NOMO-1 (cell line): Measurements from ENCODE around the gene RASSF6.
"Not testable (repeated sequence)": the region's sequence is repeated elsewhere in the genome, so short reads cannot be mapped to it uniquely, and the experiment has no call there.

Experiments used
- DNase-seq, 2 experiments: peaks; one replicate each; lab custom pipeline; 2025; ENCODE audit not compliant: unreplicated experiment in 2 of 2; lab: John Stamatoyannopoulos, UW

RASSF6 gene

DNA sequence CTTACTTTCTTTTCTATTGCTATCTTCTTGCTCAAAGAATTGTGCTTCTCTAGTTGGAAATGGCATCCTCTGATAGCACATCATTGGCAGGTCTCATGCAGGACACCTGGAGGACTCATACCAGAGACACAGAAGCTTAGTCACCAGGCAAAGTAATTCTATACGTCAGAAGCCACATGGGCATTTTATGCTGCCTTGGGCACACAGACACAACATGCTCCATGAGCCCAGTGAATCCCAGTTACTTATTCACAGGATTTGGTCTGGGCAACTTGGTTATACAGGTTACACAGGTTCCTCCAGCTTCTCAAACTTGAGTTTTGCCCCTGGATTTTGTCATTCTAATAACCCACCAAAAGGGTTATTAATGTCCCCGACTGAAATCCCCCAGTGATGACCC lies 7.1 kb downstream of the RASSF6 start:
- no peak for DNase-seq

GRCh38 chr4:73612032-73612431 lies 8.2 kb downstream of the RASSF6 start:
- DNase-seq: no peak

DNA sequence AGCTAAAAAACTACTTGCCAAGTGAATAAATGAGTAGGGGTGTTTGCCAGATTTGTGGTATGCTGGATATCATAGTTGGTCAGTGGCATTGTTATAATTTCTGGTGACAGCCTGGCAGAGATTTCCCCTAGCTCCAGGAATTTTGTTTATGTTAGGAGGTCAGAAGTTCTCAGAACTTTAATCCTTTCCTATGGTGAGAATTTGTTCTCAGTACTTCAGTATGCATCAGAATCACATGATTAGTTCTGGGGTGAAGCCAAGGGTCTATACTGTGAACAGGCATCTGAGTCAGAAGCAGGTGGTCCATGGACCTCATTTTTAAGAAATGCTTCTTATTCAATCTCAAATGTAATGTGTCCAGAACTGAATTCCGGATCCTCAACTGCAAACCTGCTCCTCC lies 10.5 kb downstream of the RASSF6 start:
- DNase-seq: no peak

GRCh38 chr4:73608689-73609594 lies 11.3 kb downstream of the RASSF6 start:
- DNase-seq: no peak

DNA sequence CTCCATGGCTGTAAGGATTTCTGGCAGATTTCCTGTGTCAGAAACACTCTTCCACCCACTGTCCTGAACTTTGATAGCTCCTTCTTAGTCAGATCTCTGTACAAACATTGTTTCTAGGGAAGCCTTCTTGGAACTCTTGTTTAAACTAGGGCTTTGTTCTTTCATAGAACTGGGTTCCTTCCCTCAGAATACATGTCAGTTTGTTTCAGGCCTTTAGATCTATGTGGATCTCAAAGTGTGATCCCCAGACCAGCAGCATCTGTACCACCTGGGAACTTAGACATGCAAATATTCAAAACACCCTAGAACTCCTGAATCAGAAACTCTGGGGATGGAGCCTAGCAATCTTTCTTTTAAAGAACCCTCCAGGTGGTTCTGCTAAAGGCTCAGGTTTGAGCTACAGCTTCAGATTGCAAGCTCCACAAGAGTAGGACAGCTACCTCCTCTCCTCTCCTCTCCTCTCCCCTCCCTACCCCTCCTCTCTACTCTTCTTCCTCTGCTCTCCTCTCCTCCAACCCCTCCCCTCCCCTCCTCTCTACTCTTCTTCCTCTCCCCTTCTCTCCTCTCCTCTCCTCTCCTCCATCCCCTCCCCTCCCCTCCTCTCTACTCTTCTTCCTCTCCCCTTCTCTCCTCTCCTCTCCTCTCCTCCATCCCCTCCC lies 12.7 kb downstream of the RASSF6 start:
- no peak for DNase-seq

DNA sequence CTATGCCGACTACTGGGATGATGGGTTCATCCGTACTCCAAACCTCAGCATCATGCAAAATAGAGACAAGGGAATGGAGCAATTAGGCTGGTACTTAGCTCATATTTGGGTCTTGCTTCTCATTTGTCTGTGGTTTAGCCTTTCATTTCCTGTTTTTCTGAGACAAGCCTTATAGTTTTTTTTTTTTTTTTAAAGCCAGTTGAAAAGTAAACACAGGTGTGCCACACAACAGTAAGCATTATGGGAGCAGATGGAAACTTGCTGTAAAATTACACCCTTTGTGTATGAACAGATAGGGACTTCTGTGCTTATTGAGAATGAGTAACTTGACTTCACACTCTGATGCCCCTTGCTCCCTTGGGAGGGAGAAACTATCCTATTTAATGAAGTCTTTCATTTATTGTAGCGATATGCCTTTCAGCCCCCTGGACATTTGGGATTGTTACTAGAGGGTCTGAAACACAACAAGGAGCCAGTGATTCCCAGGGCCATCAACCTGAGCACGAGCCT lies 13.7 kb downstream of the RASSF6 start:
- peak; percentile 23 to 67 for DNase-seq

- peak; percentile 21 to 87 for DNase-seq
Observed at GRCh38 chr4:73603854-73604584, 16.2 kb downstream of the RASSF6 start.

DNA sequence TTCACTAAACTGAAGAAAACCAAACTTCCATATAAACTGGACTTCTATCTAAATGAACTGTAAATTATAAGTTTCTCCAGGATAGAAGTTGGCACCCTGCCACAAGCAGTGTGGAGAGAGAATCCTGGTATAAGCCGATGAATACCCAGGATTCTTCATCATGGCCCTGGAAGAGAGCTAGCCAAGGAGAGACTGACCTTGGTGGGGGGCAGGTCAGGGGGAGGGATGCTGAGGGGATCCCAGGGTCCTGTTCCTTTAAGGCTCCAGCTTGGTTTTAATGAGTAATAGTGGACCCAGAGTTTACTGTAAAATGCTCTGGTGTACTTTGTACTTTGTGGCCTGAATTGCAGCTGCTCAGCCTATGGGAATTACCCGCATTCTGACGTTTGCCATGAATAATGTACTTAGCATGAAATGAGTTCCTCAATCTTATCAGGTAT lies 16.9 kb downstream of the RASSF6 start:
- peak; percentile 66 to 75 for DNase-seq

DNA sequence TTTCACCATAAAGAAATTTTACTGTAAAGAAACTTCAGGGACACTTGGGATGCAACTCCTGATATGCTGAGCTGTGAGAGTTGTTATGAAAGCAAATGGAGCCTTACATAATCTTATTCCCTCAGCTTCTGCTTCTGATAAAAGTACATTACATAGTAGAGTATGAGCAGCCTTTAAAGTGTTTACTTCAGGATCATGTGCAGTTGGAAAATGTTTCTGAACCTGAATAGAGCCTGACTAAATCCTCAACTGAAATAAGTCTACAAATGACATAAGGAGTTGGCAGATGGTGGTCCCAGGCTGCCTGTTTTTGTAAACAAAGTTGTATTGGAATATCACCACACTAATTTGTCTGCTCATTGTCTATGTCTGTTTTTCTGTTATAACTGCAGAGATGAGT lies 19.3 kb downstream of the RASSF6 start:
- DNase-seq: no peak

DNA sequence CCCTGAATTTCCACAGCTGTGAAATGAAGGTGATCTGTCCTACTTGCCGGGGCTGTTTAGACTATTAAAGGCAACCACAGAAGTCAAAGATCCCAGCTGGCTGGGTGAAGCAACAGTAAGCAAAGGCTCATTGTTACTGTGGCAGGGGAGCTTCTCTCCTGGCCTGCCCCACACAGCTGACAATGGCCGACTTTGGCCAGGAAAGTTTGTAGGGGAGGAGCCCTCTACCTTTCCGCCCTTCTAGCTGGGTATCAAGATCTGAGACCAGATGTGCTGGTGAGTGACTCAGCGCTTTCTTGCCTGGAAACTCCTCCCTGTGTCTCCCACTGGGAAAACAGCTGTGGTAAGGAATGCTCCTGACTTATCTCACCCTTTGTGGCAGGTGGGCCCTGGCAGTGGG lies 21.1 kb downstream of the RASSF6 start:
- peak in 1 of 2 experiments; percentile 31 for DNase-seq

DNA sequence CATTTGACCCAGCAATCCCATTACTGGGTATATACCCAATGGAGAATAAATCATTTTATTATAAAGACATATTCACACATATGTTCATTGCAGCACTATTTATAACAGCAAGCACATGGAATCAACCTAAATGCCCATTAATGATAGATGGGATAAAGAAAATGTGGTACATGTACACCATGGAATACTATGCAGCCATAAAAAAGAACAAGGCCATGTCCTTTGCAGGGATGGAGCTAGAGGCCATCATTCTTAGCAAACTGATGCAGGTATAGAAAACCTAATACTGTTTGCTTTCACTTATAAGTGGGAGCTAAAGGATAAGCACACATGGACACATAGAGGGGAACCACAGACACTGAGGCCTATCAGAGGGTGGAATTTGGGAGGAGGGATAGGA lies 22.6 kb downstream of the RASSF6 start:
- no peak for DNase-seq

GRCh38 chr4:73597183-73597582 lies 23.1 kb downstream of the RASSF6 start:
- not testable (repeated sequence) for DNase-seq

- peak in 1 of 2 experiments; percentile 29 for DNase-seq
Observed at GRCh38 chr4:73596001-73596400, 24.2 kb downstream of the RASSF6 start.

GRCh38 chr4:73593631-73594241 lies 26.5 kb downstream of the RASSF6 start:
- peak in 1 of 2 experiments; percentile 11 for DNase-seq

- peak; percentile 24 to 92 for DNase-seq
Observed at GRCh38 chr4:73589887-73590801, 30.1 kb downstream of the RASSF6 start.

- DNase-seq: peak in 1 of 2 experiments; percentile 28
Observed at GRCh38 chr4:73589261-73589847, 30.9 kb downstream of the RASSF6 start.

GRCh38 chr4:73588613-73589012 lies 31.6 kb downstream of the RASSF6 start:
- DNase-seq: no peak

DNA sequence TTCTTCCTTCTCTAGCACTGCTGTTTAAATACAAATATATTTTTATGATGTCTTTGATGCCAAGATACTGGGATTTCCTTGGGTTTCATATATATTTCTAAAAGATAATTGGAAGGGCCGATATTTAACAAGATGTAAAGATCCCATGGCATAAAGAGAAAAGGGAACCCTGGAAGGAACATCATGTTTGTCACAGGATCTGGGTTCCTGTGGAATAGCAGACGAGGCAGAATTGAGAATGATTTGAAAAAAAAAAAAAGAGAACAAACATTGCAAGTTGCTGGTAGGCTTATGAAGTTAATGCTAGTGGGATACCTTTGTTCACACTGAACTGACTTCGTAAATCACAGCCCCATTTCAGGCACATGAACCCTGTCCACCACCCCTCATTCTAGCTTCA lies 33.6 kb downstream of the RASSF6 start:
- DNase-seq: no peak

DNA sequence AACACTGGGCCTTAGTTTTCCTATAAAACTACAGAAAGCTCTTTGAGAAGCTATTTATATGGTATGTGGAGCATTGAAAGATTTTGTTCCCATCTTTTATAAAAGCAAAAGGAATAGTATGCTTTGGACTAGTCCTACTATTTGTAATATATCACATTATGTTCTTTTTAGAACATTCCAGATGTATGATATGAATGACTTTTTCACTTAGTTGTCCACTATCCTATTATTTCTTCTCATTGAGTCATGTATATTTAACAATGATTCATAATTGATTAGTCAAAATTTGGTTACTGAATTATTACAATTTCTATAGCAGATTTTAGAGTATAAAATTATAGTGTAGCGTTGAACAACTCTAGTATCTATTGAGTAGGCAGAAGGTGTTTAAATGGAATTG lies 34.2 kb downstream of the RASSF6 start:
- no peak for DNase-seq
